Measurements from ENCODE around the gene CDK5R1.

- TF ChIP-seq CTCF (conservative IDR thresholded peaks at IDR 0.05 in 1 of 2, IDR thresholded peaks at IDR 0.05 in 1 of 2; ENCODE audit: low read depth in 1 of 2, low read length in 2 of 2) = no peak
- no peak for TF ChIP-seq EZH2 (IDR thresholded peaks at IDR 0.05; ENCODE audit: low read length, missing control alignments)
These were observed 29.7 kb downstream of the CDK5R1 start for GRCh38 chr17:32516450-32516849.

Measured in fibroblast of lung (primary cell).